GM18526 (cell line): ENCODE results near the gene RPS28.

ENCODE experiments used
- POLR2A ChIP-seq: IDR thresholded peaks from 3 replicates; pipeline ENCODE4 v1.6.1; 2011; ENCODE audit not compliant: insufficient read length; ENCODE audit errors: extremely low read depth

The RPS28 gene

DNA sequence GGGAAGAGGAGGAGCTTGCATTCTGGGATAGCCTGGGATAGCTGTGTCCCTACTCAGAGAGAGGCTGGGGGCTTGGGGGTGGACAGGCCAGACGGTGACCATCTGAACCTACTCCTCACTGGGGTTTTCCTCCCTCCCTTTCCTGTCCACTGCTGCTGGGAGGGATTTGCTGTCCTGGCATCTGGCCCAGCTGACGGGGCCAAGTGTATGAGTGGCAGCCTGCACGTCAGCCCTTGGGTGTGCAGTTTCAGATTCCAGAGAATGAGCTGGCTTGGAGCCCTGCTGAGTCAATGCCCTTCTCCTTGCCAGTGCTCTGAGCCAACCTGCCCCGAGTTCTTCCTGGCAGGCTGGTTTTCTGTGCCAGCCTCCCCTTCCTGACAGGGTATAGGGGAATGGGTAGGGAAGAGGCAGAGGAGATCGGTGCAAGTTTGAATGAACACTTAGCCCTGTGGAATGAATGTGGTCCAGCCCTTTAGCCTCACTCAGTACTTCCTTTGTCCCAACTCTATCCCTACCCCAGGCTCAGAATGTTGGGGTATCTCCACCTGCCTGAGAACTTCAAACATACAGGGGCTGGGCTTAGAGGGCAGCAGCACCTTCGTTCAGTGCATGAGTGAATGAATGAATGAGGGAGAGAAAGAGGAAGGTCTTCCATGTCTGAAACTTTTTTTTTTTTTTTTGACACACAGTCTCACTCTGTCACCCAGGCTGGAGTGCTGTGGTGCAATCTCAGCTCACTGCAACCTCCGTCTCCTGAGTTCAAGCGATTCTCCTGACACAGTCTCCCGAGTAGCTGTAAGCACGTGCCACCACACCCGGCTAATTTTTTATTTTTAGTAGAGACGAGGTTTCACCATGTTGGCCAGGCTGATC lies 40.9 kb downstream of the RPS28 start:
- TF ChIP-seq POLR2A, result no peak

DNA sequence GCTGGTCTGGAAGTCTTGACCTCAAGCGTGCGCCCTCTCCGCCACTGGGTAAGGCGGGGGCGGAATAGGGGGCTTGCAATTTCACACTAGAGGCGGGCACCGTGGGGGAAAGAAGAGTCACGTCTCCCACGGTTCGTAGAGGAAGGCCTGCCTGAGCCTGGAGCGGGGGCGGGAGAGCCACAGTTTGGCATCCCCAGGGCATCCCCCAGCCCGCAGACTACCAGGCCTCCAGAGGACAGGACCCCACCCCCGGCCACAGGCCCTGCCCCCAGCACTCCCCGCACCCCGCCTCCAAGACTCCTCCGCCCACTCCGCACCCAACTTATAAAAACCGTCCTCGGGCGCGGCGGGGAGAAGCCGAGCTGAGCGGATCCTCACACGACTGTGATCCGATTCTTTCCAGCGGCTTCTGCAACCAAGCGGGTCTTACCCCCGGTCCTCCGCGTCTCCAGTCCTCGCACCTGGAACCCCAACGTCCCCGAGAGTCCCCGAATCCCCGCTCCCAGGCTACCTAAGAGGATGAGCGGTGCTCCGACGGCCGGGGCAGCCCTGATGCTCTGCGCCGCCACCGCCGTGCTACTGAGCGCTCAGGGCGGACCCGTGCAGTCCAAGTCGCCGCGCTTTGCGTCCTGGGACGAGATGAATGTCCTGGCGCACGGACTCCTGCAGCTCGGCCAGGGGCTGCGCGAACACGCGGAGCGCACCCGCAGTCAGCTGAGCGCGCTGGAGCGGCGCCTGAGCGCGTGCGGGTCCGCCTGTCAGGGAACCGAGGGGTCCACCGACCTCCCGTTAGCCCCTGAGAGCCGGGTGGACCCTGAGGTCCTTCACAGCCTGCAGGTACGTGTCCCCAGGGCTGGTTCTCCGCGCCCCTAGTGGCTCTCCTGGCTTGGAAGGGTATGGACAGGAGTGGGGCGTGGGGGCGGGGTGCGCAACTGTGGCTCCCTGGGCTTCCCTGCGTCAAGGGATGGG lies 42.8 kb downstream of the RPS28 start, which contains the start of gene ANGPTL4:
TSS of gene ANGPTL4 (plus strand) at position 353 of the 969 bp plus-strand sequence. CDS start at position 520, 167 bp downstream.
- TF ChIP-seq POLR2A, result no peak

- TF ChIP-seq POLR2A, result no peak
Measured at GRCh38 chr19:8366121-8366581, 44.9 kb downstream of the RPS28 start.

DNA sequence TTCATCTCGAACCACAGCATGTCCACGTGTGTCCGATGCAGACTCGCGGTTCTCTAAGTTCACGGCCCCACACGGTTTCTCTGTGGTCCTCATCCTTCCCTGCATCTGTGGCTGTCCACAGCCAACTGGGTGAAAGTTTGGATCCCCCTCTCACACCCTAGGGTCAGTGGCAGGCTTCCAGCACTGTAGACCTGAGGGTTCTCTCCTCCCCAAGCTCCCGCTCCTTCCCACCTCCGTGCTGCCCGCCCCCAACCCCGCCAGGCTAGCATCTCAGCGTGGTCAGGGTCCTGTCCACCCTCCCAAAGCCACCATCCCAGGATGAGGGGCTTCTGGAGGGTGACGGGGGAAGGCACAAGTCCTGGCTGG lies 45.6 kb downstream of the RPS28 start:
- TF ChIP-seq POLR2A, result no peak

DNA sequence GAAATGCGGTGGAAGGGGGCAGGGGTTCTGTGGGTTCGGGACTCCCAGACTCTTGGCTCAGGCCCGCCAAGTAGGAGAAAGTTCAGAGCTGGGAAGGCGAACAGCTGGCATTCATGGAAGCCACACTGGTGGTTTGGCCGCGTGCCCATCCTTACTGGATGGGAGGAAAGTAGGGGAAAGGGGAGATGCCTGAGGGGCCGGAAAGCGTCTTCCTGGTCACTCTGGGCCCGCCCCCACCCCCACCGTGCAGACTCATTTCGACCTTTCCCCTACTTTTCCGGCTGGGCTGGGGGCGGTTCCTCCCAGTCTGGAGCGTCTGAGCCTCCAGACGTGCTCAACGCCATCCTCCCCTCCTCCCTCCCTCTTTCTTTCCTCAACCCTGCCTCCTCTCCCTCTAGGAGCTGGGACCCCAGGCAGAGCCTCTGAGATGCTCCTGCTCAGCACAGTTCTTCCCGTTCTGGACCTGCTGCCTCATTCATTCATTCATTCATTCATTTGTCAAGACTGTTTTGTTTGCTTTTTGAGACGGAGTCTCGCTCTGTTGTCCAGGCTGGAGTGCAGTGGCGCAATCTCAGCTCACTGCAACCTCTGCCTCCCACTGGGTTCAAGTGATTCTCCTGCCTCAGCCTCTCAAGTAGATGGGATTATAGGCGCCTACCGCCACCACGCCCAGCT lies 46.2 kb downstream of the RPS28 start:
- TF ChIP-seq POLR2A, result no peak

DNA sequence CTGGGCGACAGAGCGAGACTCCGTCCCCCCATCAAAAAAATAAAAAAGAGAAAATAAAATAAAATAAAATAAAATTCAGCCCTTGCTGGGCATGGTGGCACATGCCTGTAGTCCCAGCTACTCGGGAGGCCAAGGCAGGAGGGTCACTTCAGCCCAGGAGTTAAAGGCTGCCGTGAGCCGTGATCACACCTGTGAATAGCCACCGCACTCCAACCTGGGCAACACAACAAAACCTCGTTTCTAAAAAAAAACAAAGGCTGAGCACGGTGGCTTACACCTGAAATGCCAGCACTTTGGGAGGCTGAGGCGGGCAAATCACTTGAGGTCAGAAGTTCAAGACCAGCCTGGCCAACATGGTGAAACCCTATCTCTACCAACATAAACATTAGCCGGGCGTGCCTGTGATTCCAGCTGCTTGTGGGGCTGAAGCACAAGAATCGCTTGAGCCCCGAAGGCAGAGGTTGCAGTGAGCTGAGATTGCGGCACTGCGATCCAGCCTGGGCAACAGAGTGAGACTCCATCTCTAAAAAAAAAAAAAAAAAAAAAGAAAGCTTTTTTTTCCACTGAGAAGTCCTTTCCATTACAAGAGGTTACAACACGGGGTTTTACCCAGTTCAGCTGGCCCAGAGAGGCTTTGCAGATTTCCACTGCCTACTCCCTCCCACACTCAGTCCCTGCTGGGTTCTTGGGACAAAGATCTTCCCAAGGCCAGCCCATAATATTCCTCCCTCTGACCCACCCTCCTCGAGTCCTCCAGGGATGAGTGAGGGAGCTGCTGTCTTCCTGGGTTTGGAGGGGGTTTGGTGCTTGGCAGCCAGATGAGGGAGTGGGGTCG lies 49.1 kb downstream of the RPS28 start:
- no peak for TF ChIP-seq POLR2A

DNA sequence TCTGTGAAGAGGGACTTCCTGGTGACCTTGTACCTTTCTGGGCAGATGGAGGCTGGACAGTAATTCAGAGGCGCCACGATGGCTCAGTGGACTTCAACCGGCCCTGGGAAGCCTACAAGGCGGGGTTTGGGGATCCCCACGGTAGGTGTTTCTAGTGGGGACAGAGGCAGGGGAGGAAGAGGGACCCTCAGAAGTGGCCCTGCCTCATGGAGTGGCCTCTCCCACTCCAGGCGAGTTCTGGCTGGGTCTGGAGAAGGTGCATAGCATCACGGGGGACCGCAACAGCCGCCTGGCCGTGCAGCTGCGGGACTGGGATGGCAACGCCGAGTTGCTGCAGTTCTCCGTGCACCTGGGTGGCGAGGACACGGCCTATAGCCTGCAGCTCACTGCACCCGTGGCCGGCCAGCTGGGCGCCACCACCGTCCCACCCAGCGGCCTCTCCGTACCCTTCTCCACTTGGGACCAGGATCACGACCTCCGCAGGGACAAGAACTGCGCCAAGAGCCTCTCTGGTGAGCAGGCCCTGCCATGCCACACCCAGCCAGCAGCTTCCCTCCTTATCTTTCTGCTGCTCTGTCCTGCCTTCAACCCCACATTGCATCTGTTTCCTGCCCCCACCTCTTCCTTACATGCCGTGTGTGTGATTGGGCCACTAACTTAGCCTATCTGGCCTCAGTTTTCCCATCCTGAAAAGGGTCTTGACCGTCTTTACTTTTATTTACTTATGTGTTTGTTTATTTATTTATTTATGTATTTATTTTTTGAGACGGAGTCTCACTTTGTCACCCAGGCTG lies 49.9 kb downstream of the RPS28 start:
- no peak for TF ChIP-seq POLR2A
